Measurements from ENCODE around the gene OTP. TPM values are rescaled to one million over a fixed set of nuclear protein-coding genes. Genes with fewer than 3 reads are reported as not detected.
A peak's percentile ranks its signal among the peaks of the same experiment; 100 is the strongest.

The OTP gene
- polyA plus RNA-seq, 1 of the 3 experiments (the other 2 are of a cell fraction): not detected

GRCh38 chr5:77628840-77629508 lies 9.5 kb downstream of the OTP start:
- Histone ChIP-seq H4K20me1 (ENCODE audit: insufficient read depth) (no peaks in the 10 kb centered on the region), H3F3A (replicated peaks; ENCODE audit: insufficient read depth) (no peaks in the 10 kb centered on the region), H3K27me3 (ENCODE audit: insufficient read depth) (peaks cover 75% of the 10 kb centered on the region), H3K9me2 (no peaks in the 10 kb centered on the region), H3K9ac (no peak overlapping the region), H3K36me3 (replicated peaks in 1 of 2; ENCODE audit: control insufficient read depth in 1 of 2, insufficient read depth in 2 of 2, low read length in 1 of 2) (no peaks in the 10 kb centered on the region), H3K4me3 (ENCODE audit: low read depth in 2 of 2, low read length in 1 of 2) (no peak overlapping the region), H3K4me2 (peak overlapping the region; percentile 52; the same call in 1 of the 2 replicates), H3K27ac (ENCODE audit: low read depth in 2 of 2, low read length in 1 of 2) (no peak overlapping the region), H2AFZ (ENCODE audit: low read depth) (no peak overlapping the region), H3K9me3 (no peaks in the 10 kb centered on the region), H3K4me1 (ENCODE audit: control insufficient read depth in 1 of 2, insufficient read depth in 2 of 2, low read depth in 1 of 2, low read length in 1 of 2) (peaks cover 0 to 14% of the 10 kb centered on the region in 2 experiments; a peak in 1 of 4 replicates), H3K79me2 (ENCODE audit: insufficient read depth) (no peaks in the 10 kb centered on the region)
- 26% methylated on average over 13 of the region's 13 CpGs for WGBS (ENCODE audit: low lambda C conversion rate)
- ChIA-PET POLR2A (no interaction called here), CTCF (interaction anchor here (0.6 to 2.1 kb wide), 7 partner anchors 9 to 534 kb away, joined by 3 to 8 read pairs (median 5); partner anchors contain the start of gene OTP)
- peak; percentile 62 for DNase-seq
- TF ChIP-seq IRF3 (IDR thresholded peaks at IDR 0.05; ENCODE audit: low read depth, low read length) (no peak), RAD21 (IDR thresholded peaks at IDR 0.05; ENCODE audit: low read length) (0 out of 2 replicates have a peak, but pooled peaks have one; percentile 6), SIN3A (IDR thresholded peaks at IDR 0.05; ENCODE audit: borderline replicate concordance, low read depth, low read length) (no peak), RFX5 (IDR thresholded peaks at IDR 0.05; ENCODE audit: low read length) (no peak), RXRA (IDR thresholded peaks at IDR 0.05; ENCODE audit: borderline replicate concordance, low read depth) (no peak)

GRCh38 chr5:77627869-77628674 lies 10.4 kb downstream of the OTP start:
- DNase-seq: peak; percentile 35
- no peak for TF ChIP-seq NFIC (IDR thresholded peaks at IDR 0.05; ENCODE audit: borderline replicate concordance)
- TF ChIP-seq REST (IDR thresholded peaks at IDR 0.05; ENCODE audit: low read depth, low read length): no peak
- TF ChIP-seq GATA2 (CRISPR knock-in tag; IDR thresholded peaks at IDR 0.05): no peak
- TF ChIP-seq EZH2phosphoT487 (IDR thresholded peaks at IDR 0.05; ENCODE audit: borderline replicate concordance, low read depth): no peak
- Histone ChIP-seq H3K9ac (no peak overlapping the region), H3K4me3 (ENCODE audit: low read depth in 2 of 2, low read length in 1 of 2) (no peak overlapping the region), H3K36me3 (replicated peaks in 1 of 2; ENCODE audit: control insufficient read depth in 1 of 2, insufficient read depth in 2 of 2, low read length in 1 of 2) (no peaks in the 10 kb centered on the region), H3K4me1 (ENCODE audit: control insufficient read depth in 1 of 2, insufficient read depth in 2 of 2, low read depth in 1 of 2, low read length in 1 of 2) (peaks cover 0 to 14% of the 10 kb centered on the region in 2 experiments; a peak in 1 of 4 replicates), H3F3A (replicated peaks; ENCODE audit: insufficient read depth) (no peaks in the 10 kb centered on the region), H3K9me3 (no peaks in the 10 kb centered on the region), H2AFZ (ENCODE audit: low read depth) (no peak overlapping the region), H3K27ac (ENCODE audit: low read depth in 2 of 2, low read length in 1 of 2) (no peak overlapping the region), H4K20me1 (ENCODE audit: insufficient read depth) (no peaks in the 10 kb centered on the region), H3K9me2 (no peaks in the 10 kb centered on the region), H3K27me3 (ENCODE audit: insufficient read depth) (peaks cover 67% of the 10 kb centered on the region), H3K79me2 (ENCODE audit: insufficient read depth) (no peaks in the 10 kb centered on the region), H3K4me2 (no peak overlapping the region)
- WGBS (ENCODE audit: low lambda C conversion rate): 33% methylated on average over 38 of the region's 69 CpGs
- ChIA-PET POLR2A (no interaction called here), CTCF (interaction anchor here (0.8 to 2.1 kb wide), 6 partner anchors 9 to 387 kb away, joined by 3 to 8 read pairs (median 6); partner anchors contain the start of gene OTP)

All from SK-N-SH (cell line).